Activated CD8-positive, alpha-beta memory T cell treated with anti-CD3 and anti-CD28 coated beads for 36 hours (primary cell): ENCODE measurements around the gene NKD1. TPM values are rescaled to one million over a fixed set of nuclear protein-coding genes. Genes with fewer than 3 reads are reported as not detected.

Experiments used
- CTCF ChIA-PET: fragments of 350-600 bp; sonication (Branson Sonifier 250); formaldehyde crosslinking; loops from one replicate; lab custom pipeline; 2021; ENCODE audit warnings: antibody characterized with exemption; lab: Charles Lee
- POLR2A ChIA-PET: fragments of 350-600 bp; sonication (Branson Sonifier 250); formaldehyde crosslinking; loops from one replicate; lab custom pipeline; 2021; ENCODE audit warnings: antibody characterized with exemption; lab: Charles Lee
- total RNA-seq, 2 experiments: library from RNA; stranded (reverse); gene quantifications; one replicate each; pipeline ENCODE4 v1.2.3, GENCODE V29; 2021

Gene NKD1
- total RNA-seq, 2 experiments from 2014 or later: 0.73 to 1.9 TPM

- ChIA-PET CTCF (no interaction called here), POLR2A (no interaction called here)
These were observed 68.9 kb downstream of the NKD1 start for GRCh38 chr16:50616883-50617645.

GRCh38 chr16:50617646-50618184 lies 69.5 kb downstream of the NKD1 start:
- POLR2A ChIA-PET: no interaction called here
- CTCF ChIA-PET: no interaction called here

- ChIA-PET CTCF (no interaction called here), POLR2A (no interaction called here)
These were observed 70.2 kb downstream of the NKD1 start for GRCh38 chr16:50618238-50618918.

DNA sequence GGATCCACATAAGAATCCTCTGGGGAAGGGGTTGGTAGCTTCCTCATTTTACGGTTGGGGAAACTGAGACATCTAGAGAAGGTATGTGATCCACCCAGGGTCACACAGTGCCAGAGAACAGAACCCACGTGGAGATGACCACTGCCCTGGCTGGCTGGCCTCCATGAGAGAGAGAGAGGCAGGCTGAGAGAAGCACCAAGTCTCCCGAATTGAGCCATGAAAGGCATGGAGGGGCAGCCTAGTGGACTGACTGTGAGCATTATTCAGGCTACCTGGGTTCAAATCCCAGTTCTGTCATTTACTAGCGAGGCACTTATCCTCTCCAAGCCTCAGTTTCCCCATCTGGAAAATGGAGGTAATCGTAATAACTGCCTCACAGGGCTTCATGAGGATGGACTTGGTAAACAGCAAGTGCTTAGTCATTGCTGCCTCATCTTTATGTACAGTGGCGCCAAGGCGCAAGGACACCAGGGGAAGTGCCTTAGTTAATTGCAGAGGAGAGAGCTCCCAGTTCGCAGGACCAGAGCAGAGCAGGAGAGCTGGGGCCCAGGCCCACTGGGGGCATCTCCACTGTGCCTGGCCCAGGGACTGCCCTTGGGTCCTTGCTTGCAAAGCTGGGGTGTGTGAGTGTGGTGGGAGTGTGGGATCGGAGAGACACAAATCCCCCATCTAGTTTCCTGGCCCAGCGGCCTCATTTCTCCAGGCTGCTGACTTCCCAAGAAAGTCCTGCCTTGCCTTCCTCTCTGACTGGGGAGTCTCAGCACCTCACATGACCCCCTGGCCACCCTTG lies 71.7 kb downstream of the NKD1 start:
- ChIA-PET CTCF (no interaction called here), POLR2A (no interaction called here)

DNA sequence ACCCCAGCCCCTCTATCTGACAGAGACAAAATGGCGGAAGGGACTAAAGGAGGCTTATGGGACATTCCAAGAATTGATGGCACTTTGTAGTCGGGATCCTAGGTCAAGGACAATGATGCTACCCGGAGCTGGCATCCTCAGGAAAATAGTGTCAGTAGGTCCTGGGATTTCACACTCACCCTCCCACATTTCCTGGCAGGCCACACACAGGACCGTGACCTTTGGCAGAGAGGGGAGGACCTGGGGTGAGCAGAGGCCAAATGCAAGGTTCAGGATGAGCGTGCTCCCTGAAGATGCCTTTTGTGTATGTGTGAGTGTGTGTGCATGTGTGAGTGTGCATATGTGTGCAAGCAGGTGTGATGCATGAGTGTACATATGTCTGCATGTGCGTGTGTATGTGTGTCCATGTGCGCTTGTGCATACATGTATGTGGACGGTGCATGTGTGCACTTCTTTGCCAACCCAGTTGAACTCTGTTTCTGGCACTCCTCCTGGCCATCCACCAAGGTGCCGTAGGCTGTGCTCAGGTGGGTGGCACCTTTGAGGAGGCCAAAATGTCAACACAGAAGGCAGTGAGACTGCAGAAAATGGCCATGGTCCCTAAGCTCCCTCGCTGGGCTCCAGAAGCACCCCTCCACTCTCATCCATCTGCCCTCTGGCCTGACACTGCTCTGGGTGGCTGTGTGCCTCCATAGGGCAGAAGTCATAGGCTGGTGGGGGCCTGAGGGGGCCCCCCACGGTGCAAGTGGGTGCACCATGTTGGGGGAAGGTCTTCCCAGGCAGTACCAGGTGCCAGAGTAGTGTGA lies 72.7 kb downstream of the NKD1 start:
- ChIA-PET POLR2A (no interaction called here), CTCF (no interaction called here)

- CTCF ChIA-PET: no interaction called here
These were observed 73.2 kb downstream of the NKD1 start for GRCh38 chr16:50621452-50621792.

GRCh38 chr16:50622029-50622428 lies 73.8 kb downstream of the NKD1 start:
- POLR2A ChIA-PET: no interaction called here
- CTCF ChIA-PET: no interaction called here

More at GRCh38 chr16:50621452-50621792, 73.2 kb downstream of the NKD1 start:
- POLR2A ChIA-PET: no interaction called here

GRCh38 chr16:50622643-50623369 lies 74.6 kb downstream of the NKD1 start:
- CTCF ChIA-PET: interaction anchor here (0.7 kb wide), 1 partner anchor 75 kb away, joined by 3 read pairs; no protein-coding TSS in a partner anchor

DNA sequence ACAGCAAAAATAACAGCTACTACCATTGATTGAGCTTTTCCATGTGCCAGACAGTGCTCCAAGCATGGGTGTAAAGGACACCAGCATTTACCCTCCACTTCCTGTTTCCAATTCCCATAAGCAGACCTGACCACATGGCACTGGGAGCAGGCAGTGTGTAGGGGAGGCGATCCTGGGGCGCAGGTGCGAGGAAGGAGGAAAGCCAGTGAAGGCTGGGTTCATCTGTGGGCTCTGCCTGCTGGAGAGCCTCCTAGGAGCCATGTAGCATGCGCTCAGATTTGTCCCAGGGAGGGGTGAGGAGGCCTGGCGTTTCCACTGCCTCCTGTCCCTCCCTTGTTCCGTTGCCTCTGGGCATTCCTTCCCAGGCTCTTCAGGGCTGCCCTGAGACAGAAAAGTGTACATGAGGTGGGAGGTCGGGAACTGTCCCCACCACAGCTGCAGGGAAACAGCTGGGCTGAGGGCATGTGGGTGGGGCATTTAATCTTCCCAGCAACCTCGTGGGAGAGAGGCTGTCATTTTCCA lies 76.3 kb downstream of the NKD1 start:
- CTCF ChIA-PET: no interaction called here
- POLR2A ChIA-PET: no interaction called here

More at GRCh38 chr16:50622643-50623369, 74.6 kb downstream of the NKD1 start:
- POLR2A ChIA-PET: no interaction called here

DNA sequence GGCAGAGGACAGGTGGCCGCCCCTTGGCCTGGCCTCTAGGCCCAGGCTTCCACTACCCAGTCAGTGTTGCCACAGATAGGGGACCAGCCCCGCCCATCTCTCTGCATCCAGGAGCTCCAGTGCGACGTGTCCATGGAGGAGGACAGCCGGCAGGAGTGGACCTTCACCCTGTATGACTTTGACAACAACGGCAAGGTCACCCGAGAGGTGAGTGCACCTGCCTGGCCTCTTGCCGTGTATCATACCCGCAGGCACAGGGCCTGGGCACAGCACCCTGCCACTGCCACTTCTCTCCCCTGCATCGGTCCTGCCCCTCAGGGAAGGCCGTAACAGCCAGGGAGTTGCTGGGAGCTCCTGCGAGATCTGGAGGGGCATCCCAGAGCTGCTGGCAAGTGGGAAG lies 77.2 kb downstream of the NKD1 start:
- CTCF ChIA-PET: interaction anchor here (1.1 kb wide), 1 partner anchor 181 kb away, joined by 4 read pairs; no protein-coding TSS in a partner anchor
- POLR2A ChIA-PET: no interaction called here

DNA sequence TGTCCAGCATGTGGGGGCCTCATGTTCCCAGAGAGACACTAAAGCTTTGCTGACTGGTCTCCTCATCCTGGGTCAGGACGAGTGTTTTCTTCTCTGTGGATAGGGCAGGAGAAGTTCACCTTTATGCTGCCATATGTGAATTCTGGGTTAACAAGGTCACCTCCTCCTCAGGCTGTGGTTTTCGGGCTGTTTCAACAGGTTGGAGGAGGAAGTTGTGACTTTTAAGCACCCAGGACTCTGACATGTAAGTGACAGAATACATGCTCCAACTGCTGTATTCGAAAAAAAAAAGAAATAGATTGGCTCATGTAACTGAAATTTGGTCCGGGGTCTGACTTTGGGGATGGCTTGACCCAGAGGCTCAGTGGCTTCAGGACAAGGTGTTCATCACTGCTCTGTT lies 78.7 kb downstream of the NKD1 start:
- ChIA-PET POLR2A (no interaction called here), CTCF (interaction anchor here (0.7 to 1.0 kb wide), 2 partner anchors 38 to 258 kb away, joined by 3 to 4 read pairs; no protein-coding TSS in a partner anchor)

DNA sequence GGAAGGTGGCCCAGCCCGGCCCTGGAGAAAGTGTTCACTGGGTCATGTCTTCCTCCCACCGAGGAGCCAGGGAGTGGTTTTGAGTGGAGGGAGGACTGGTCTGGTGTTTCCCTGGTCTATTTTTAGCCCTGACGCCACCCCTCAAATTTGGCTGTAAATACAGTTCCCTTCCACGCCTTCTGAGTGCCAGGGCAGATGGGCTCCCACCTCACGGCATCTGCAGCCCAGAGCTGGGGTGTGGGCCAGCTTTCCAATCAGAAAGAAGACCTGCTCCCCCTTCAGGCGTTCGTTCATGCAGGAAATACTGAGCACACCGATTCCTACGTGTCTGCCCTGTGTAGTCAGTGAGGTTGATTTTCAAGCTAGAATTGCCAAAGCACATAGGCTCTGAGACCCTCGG lies 79.2 kb downstream of the NKD1 start:
- ChIA-PET CTCF (interaction anchor here (0.7 to 1.5 kb wide), 3 partner anchors 24 to 258 kb away, joined by 3 to 4 read pairs (median 3); no protein-coding TSS in a partner anchor), POLR2A (no interaction called here)

- CTCF ChIA-PET: interaction anchor here (1.5 kb wide), 1 partner anchor 25 kb away, joined by 3 read pairs; no protein-coding TSS in a partner anchor
- POLR2A ChIA-PET: no interaction called here
These were observed 80.1 kb downstream of the NKD1 start for GRCh38 chr16:50628156-50628802.

GRCh38 chr16:50629334-50629733 lies 81.1 kb downstream of the NKD1 start:
- ChIA-PET CTCF (interaction anchor here (0.7 kb wide), 1 partner anchor 94 kb away, joined by 4 read pairs; no protein-coding TSS in a partner anchor), POLR2A (no interaction called here)

- ChIA-PET POLR2A (no interaction called here), CTCF (no interaction called here)
These were observed 82.3 kb downstream of the NKD1 start for GRCh38 chr16:50630394-50631020.

DNA sequence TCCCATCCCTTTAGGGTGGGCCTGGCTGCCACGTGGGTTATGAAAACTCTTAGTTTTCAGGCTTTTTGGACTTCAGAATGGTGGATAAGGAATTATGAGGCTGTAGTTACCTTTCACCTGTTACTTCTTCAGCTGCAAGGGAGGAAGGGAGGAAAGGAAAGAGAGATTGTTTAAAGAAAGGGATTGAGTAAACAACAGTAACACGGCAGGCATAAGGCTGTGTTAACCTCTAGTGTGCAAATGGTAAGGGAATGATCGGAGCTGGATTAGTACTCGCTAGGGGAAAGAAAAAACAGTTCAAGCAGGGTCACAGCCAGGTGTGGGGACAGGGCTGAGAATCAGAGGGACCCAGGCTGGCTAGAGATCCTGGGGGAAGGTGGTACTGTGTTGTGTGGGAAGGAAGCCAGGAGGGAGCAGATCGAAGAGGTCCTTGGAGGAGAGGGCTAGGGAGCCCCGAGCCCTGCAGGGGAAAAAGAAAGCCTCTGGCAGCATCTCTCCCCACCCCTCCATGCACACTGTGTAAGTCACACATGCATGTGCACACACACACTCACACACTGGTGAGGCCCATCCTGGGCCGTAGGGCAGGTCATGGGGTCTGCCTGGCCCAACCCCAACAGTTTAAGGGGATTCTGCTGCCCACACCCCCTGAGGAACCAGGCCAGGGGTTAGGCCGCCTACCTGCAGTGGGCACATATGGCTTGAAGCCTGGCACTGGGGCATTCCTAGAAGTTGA lies 83.2 kb downstream of the NKD1 start:
- ChIA-PET CTCF (no interaction called here), POLR2A (no interaction called here)
